HG02798 (cell line): Measurements from ENCODE around the gene GTF3C6.
"Not testable (repeated sequence)": the region's sequence is repeated elsewhere in the genome, so short reads cannot be mapped to it uniquely, and the experiment has no call there.

ENCODE experiments used
- ATAC-seq: cut with Tn5 transposase; IDR thresholded peaks from one replicate; pipeline ENCODE4 v1.9.1; 2021; ENCODE audit warnings: mild to moderate bottlenecking; ENCODE audit not compliant: unreplicated experiment, poor library complexity

Gene GTF3C6, protein sequence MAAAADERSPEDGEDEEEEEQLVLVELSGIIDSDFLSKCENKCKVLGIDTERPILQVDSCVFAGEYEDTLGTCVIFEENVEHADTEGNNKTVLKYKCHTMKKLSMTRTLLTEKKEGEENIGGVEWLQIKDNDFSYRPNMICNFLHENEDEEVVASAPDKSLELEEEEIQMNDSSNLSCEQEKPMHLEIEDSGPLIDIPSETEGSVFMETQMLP

GRCh38 chr6:110958329-110959192 is at the start of gene GTF3C6:
GTF3C6 (plus strand) TSS chr6:110958706; CDS start chr6:110958770, 64 bp downstream.
- ATAC-seq = peak; percentile 98

GRCh38 chr6:110930781-110931180 is 27.7 kb upstream of the GTF3C6 start:
- no peak for ATAC-seq

- no peak for ATAC-seq
Observed at GRCh38 chr6:110933912-110934311, 24.6 kb upstream of the GTF3C6 start.

DNA sequence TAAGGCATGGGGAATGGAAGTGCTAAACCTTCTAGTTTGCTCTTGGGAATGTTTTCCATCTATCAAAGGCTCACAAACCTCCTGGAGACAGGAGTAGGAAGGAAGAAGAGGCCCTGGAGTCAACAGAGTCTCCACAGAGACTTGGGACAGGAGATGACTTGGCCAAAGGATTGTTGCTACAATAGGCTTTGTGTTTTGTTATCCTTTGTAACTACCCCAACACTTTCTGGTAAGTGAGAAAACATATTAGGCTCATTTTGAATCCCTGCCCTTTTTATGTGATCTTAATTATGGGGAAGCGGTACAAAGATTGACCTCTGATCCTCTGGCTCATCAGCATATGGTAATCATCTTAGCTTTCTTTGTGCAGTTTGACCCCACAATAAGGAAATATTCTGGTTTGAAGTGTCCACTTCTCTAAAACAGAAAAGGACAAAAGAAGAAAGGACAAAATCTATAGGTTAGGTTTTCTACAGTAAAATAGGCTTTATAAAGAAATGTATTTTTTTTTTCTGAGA is 24.1 kb upstream of the GTF3C6 start:
- no peak for ATAC-seq

DNA sequence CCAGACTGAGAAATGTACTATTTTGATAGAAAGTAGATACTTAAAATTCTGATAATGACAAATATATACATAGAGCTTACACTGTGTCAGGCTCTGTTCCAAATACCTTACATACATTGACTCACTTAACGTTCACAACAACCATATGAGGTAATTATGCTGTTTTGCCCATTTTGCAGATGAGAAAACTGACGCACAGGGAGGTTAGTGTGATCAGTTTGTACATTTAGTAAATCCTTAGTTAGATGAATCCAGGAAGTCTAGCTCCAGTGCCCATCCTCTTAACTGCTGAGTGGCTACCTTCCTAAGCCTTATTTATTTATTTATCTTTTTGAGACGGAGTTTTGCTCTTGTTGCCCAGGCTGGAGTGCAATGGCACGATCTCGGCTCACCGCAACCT is 23.3 kb upstream of the GTF3C6 start:
- no peak for ATAC-seq

DNA sequence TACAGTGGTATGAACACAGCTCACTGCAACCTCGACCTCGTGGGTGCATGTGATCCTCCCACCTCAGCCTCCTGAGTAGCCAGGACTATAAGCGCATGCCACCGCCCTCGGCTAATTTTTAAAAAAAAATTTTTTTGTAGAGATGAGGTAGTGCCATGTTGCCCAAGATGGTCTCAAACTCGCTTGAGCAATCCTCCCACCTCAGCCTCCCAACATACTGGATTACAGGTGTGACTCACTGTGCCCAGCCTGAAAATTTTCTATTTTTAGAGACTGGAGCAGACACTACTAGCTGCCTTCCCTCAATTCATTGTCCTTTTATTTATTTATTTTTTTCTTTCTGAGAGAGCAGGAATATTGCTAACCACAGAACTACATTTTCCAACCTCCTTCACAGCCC is 20.3 kb upstream of the GTF3C6 start:
- ATAC-seq = no peak

- no peak for ATAC-seq
Observed at GRCh38 chr6:110939429-110940200, 18.9 kb upstream of the GTF3C6 start.

DNA sequence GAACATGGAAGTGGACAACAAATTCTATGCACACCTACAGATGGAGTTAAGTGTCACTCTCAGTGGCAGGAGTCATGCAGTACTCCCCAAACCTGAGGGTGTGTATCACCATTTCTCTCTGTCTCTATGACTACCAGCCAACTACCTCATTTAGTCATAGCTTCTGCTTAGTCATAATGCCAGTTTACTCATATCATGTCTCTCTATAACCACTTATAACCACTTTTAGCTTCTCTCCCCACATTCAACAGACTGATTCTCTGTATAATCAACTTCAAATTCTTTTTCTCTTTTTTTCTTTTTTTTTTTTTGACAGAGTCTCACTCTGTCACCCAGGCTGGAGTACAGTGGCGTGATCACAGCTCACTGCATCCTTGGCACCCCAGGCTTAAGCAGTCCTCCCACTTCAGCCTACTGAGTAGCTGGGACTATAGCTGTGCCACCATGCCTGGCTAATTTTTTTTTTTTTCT is 13.8 kb upstream of the GTF3C6 start:
- ATAC-seq = peak; percentile 99

- no peak for ATAC-seq
Observed at GRCh38 chr6:110946498-110946897, 12.0 kb upstream of the GTF3C6 start.

GRCh38 chr6:110949679-110950285 is 8.7 kb upstream of the GTF3C6 start:
- no peak for ATAC-seq

DNA sequence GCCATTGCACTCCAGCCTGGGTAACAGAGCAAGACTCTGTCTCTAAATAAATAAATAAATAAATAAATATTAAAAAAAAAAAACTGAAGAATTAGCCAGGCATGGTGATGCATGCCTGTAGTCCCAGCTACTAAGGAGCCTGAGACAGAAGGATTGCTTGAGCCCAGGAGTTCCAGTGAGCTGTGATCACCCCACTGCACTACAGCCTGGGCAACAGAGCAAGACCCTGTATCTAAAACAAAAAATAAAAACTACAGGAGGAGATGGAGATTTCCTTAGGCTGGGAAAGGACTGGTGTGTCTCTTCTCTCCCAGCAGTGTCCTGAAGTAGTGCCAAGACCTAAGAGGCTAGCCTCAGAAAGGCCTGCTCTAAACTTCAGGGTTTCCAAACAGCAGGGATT is 8.1 kb upstream of the GTF3C6 start:
- ATAC-seq = no peak

DNA sequence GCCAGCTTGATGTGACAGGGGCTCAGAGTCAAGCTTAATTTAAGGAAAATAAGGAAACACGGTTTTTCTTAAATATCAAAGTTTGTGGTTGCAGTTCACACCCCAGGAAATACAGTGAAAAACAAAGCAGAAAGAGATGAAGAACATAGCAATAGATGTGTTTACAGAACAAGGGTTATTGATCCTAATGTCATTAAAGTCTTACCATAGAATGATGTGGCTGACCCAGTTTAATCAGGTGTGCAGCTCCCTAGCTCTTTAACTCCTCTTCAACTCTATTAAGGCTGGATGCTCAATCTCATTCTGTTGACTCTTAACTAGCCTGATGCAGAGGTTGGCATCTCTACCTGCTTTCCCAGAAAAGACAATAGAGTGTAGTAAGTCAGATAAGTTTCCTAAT is 7.5 kb upstream of the GTF3C6 start:
- ATAC-seq = no peak

DNA sequence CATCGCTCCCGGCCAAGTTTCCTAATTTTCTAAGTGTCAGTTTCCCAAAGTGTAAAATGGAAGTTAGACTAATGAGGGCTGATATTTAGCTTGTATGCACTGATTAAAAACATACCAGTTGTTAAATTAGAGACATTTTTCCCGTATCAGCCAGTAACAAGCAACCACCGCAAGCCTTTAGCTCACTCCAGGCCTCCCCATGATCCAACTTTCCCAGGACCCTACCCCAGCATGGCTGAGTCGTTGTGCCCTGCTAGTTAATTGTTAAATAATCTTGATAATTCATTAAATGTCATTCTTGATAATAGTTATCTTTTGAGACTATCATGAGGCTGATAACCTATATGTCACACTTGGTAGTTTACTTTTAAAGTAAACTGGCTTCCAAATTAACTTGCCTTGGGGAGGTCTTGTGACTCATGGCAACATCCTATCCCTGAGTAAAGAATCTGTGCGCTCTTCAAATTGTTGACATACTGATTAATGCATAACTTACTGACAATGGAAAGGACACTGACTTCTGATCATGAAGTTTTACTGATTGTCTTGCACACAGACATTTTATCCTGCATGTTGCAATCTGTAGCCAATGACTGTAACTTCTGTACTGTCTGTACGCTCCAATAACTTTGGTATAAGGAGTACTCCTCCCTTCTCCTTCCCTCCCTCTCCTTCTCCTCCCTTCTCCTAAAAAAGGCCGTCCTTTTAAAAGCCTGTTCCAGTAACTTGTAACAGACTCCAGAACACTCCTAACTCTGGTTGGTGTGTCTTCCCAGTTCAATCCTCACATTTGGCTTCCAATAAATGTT is 6.3 kb upstream of the GTF3C6 start:
- ATAC-seq = no peak

DNA sequence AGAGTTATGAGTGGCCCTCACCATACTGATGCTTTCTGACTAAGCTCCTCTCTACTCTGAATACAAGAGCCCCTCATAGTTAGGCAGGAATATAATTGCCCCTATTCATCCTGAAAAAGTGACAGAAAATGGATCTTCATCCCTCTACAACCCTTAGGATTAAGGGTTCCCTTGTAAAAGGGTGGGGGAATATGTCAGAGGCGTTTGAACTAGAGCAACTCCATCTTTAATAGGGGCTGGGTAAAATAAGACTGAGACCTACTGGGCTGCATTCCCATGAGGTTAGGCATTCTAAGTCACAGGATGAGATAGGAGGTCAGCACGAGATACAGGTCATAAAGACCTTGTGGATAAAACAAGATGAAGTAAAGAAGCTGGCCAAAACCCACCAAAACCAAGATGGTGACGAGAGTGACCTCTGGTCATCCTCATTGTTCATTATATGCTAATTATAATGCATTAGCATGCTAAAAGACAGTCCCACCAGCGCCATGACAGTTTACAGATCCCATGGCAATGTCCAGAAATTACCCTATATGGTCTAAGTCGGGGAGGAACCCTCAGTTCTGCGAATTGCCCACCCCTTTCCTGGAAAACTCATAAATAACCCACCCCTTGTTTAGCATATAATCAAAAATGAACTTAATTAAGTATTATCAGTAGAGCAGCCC is 4.7 kb upstream of the GTF3C6 start:
- no peak for ATAC-seq

DNA sequence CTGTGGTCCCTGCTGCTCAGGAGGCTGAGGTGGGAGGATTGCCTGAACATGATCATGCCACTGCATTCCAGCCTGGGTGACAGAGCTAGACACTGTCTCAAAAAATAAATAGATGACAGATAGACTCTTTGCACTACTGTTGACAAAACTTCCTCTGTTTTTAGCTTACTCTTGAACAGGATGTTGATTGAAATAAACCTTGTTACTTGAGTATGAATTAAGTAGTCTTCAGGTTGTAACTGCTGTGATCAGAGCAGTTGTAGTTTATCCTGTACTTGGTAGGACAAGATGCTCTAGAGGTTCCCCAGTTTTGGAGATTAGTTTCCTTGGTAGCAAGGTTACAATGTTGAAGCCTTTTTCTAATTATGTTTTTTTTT is 1.5 kb downstream of the GTF3C6 start:
- ATAC-seq = no peak

GRCh38 chr6:110962636-110963035 is 4.1 kb downstream of the GTF3C6 start:
- not testable (repeated sequence) for ATAC-seq

DNA sequence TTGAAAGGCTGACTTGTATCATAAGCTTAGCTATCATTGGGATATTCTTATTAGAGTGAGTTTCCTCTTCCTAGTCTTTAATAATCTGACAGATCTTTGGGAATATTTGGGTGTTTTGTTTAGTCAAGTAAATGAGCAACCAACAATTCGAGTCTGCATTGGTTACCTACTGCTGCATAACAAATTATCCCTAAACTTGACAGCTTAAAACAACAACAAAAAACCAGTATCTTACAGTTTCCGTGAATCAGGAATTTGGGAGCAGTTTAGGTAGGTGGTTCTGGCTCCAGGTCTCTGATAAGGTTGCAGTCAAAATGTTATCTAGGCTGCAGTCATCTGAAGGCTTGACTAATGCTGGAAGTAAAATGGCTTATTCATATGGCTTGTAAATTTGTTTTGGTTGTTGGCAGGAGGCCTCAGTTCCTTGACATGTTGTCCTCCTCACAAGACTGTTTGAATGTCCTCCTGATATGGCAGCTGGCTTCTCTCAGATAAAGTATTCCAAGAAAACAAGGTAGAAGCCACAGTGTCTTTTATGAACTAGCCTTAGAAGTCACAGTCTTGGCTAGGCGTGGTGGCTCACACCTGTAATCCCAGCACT is 7.2 kb downstream of the GTF3C6 start:
- no peak for ATAC-seq

DNA sequence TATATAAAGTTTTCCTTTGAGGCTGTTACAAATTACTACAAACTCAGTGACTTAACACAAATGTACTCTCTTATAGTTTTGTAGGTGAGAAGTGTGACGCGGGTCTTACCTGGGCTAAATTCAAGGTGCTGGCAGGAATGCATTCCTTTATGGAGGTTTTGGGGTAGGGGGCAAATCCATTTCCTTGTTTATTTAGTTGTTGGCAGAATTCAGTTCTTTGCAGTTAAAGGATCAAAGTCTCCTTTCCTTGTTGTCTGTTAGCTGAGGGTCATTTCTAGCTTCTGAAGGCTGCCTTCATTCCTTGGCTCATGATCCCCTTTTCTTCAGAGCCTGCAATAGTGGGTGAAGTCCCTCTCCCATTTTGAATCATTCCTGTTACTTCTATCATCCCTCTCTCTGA is 10.2 kb downstream of the GTF3C6 start:
- not testable (repeated sequence) for ATAC-seq

GRCh38 chr6:110971468-110971867 is 13.0 kb downstream of the GTF3C6 start:
- ATAC-seq = no peak
